Breast epithelium (tissue), 4 donors: ENCODE data around the gene MRTFB. TPM values are rescaled to one million over a fixed set of nuclear protein-coding genes. Genes with fewer than 3 reads are reported as not detected.
A peak's percentile ranks its signal among the peaks of the same experiment; 100 is the strongest.

Experiments
- DNase-seq, 2 donors: peaks; one replicate each; pipeline ENCODE4 v3.0.0-alpha.2; 2019; ENCODE audit warnings: low spot score in 2 of 2
- H3K27ac ChIP-seq, 2 donors: fragments of 200-600 bp; sonication (generic) in 1 of 2; one replicate each; pipeline ENCODE4 v1.5.1; 2016 to 2019; ENCODE audit warnings: mild to moderate bottlenecking in 1 of 2
- H3K27me3 ChIP-seq, 2 donors: fragments of 200-600 bp; sonication (generic) in 1 of 2; one replicate each; pipeline versions ENCODE4 v1.5.1 to v1.6.0; 2017 to 2019; ENCODE audit warnings: control low read depth in 1 of 2, mild to moderate bottlenecking in 1 of 2
- H3K36me3 ChIP-seq: fragments of 200-600 bp; one replicate; pipeline ENCODE4 v1.5.1; 2019
- H3K4me1 ChIP-seq, 2 donors: fragments of 200-600 bp; sonication (generic); one replicate each; pipeline ENCODE4 v1.5.1; 2016 to 2019; ENCODE audit warnings: control low read depth in 1 of 2
- H3K4me3 ChIP-seq, 3 donors: fragments of 200-600 bp; sonication (generic); 1 replicate in 2 of 3; 2 replicates in 1 of 3; pipeline ENCODE4 v1.5.1; 2016 to 2019; ENCODE audit warnings: mild to moderate bottlenecking in 3 of 3, moderate library complexity in 2 of 3
- H3K9me3 ChIP-seq, 2 donors: fragments of 200-600 bp; sonication (generic) in 1 of 2; one replicate each; pipeline ENCODE4 v1.5.1; 2016 to 2019; ENCODE audit warnings: control low read depth in 1 of 2
- POLR2A ChIP-seq: fragments of 450-650 bp; IDR thresholded peaks from one replicate; pipeline ENCODE4 v1.6.1; 2016; ENCODE audit warnings: antibody characterized with exemption, mild to moderate bottlenecking, moderate library complexity
- POLR2AphosphoS5 ChIP-seq, 3 donors: sonication (generic); formaldehyde crosslinking; IDR thresholded peaks; one replicate each; pipeline ENCODE4 v1.6.1; 2017; ENCODE audit warnings: antibody characterized with exemption in 3 of 3
- intact Hi-C: fragments of 100-400 bp; cut with DNase I; formaldehyde crosslinking; loops from one replicate; pipeline ENCODE4 v1.15.1; 2023; ENCODE audit warnings: low total_unique reads
- total RNA-seq, 3 donors: library from RNA; depleted of rRNA; stranded (reverse); fragments of >200 nt; gene quantifications; one replicate each; pipeline ENCODE4 v1.1.0, GENCODE V29; 2016
- TF ChIP-seq, protein P1 (sequence below), 3 donors: fragments of 450-650 bp; IDR thresholded peaks; one replicate each; pipeline ENCODE4 v1.5.1; 2016 to 2017; ENCODE audit warnings: antibody characterized with exemption in 3 of 3, mild to moderate bottlenecking in 3 of 3, moderate library complexity in 3 of 3

Gene MRTFB
- total RNA-seq, 3 donors from 2014 or later: 49.9 to 115 (median 83.6) TPM

DNA sequence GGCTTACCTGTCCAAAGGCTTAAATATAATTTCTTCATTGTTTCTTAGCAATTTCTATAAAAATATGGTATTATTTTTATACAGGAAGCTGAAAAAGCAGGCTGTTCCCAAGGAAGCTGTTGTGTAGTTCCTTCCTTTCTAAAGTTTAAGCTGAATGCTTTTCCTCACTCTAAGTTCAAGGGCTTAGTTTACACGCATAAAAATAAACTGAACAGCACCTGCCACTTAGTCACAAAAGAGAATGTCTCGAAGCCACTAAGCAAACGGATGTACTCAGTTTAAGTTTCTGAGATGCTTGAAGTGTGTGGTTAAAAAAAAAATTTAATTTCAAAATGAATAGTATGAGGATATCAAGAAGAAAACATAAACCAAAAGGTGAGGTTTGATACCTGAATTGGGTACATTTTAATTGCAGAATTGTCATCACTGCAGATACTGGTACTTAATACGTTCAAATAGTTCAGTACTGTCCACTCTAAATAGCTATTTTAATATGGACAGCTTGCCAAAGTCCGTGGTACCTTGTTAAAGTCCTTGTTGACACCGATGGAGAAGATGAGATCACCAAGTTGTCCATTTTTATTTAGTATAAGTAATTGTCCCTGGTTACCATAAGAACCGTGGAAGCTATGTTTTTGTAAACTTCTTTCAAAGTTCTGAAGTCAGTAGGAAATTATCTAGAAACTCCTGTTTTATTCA, 38.1 kb downstream of the MRTFB start:
- H3K4me1 ChIP-seq: peaks cover 0 to 19% of the 10 kb centered on the region in 2 donors
- TF ChIP-seq POLR2A (no peak), POLR2AphosphoS5 (IDR thresholded peaks at IDR 0.05) (no peak)
- TF ChIP-seq, protein P1, sequence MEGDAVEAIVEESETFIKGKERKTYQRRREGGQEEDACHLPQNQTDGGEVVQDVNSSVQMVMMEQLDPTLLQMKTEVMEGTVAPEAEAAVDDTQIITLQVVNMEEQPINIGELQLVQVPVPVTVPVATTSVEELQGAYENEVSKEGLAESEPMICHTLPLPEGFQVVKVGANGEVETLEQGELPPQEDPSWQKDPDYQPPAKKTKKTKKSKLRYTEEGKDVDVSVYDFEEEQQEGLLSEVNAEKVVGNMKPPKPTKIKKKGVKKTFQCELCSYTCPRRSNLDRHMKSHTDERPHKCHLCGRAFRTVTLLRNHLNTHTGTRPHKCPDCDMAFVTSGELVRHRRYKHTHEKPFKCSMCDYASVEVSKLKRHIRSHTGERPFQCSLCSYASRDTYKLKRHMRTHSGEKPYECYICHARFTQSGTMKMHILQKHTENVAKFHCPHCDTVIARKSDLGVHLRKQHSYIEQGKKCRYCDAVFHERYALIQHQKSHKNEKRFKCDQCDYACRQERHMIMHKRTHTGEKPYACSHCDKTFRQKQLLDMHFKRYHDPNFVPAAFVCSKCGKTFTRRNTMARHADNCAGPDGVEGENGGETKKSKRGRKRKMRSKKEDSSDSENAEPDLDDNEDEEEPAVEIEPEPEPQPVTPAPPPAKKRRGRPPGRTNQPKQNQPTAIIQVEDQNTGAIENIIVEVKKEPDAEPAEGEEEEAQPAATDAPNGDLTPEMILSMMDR (IDR thresholded peaks at IDR 0.05): no peak
- H3K27ac ChIP-seq: peak overlapping the region; percentile 28 to 68
- no peaks in the 10 kb centered on the region for H3K36me3 ChIP-seq
- no peaks in the 10 kb centered on the region for H3K9me3 ChIP-seq
- H3K27me3 ChIP-seq: no peaks in the 10 kb centered on the region
- no peak for DNase-seq
- H3K4me3 ChIP-seq: no peak overlapping the region
- intact Hi-C loops: no loop called here

DNA sequence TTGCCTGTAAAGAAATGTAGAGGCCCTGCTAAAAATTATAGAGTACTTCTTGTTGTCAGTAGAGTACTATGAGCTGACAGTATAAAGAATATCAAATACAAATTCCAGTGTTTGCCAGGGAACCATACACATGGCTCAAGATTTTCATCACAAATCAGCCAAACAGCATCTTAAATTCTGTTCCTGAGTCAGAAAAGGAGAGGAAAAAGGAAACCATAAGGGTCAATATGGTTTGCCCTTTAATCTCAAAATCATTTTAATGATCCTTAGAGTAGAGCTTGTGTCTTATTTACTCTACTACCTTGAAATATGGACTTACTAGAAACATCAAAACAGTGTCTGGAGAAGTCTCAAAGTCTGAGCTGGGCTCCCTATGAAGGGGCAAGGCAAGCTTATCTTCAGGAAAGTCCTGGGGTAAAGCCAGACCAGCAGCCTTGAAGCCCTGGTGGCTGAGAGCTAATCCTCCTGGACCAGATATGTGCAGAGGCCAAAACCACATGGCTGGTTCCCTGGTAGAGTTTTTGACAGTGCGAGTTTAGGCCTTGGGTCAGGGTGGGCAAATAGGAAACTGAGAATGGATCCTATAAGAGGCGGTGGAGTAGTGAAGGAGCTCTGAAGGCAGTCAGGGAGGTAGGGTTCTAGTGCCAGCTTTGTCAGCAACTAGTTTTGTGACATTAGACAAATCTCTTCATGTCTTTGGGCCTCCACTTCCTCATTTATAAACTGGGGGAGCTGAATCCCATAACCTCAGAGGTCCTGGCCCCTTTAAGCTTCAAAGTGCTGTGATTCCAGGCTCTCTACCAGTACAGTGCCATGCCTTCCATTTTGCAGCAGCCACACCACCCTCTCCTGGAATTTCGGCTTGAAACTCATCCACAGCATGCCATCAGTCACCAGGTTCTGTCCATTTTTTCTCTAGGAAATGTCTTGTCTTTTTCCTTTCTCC, 38.9 kb downstream of the MRTFB start:
- no peaks in the 10 kb centered on the region for H3K9me3 ChIP-seq
- no peak for DNase-seq
- H3K4me1 ChIP-seq: peaks cover 0 to 13% of the 10 kb centered on the region in 2 donors
- no peaks in the 10 kb centered on the region for H3K27me3 ChIP-seq
- intact Hi-C loops: no loop called here
- TF ChIP-seq POLR2AphosphoS5 (IDR thresholded peaks at IDR 0.05): no peak
- no peak for TF ChIP-seq POLR2A
- TF ChIP-seq, protein P1 (IDR thresholded peaks at IDR 0.05): no peak
- H3K4me3 ChIP-seq: no peak overlapping the region
- peak overlapping the region; percentile 65 to 68 for H3K27ac ChIP-seq
- H3K36me3 ChIP-seq: no peaks in the 10 kb centered on the region

DNA sequence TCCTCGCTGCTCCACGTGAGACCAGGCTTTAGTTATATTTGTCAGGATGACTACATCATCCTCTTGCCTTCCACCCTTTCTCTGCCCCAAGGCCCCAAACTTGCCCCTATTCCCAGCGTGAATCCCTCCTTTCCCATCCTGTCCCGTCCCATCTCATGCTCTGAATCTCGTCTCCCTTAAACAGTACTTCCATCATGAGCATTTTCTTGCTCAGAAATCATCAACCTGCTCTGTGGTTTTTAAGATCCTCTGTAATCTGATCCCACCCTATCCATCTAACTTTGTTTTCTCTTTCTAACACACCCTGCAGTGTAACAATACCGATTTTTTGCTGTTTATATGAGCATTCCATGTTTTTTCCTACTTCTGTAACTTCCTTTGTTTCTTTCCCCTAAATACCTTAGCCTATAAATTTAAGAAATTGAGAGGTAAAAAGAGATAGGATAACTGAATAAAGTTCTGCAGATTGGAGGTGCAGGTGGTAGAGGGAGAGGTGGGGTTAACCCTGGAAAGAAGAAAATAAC, 39.7 kb downstream of the MRTFB start:
- no peak for DNase-seq
- Histone ChIP-seq H3K27me3 (no peaks in the 10 kb centered on the region), H3K36me3 (no peaks in the 10 kb centered on the region), H3K4me3 (no peak overlapping the region), H3K9me3 (no peaks in the 10 kb centered on the region), H3K27ac (peak overlapping the region; percentile 65 to 68), H3K4me1 (peaks cover 0 to 13% of the 10 kb centered on the region in 2 donors)
- intact Hi-C loops: no loop called here
- TF ChIP-seq POLR2AphosphoS5 (IDR thresholded peaks at IDR 0.05) (no peak), POLR2A (no peak)
- TF ChIP-seq, protein P1 (IDR thresholded peaks at IDR 0.05): no peak

DNA sequence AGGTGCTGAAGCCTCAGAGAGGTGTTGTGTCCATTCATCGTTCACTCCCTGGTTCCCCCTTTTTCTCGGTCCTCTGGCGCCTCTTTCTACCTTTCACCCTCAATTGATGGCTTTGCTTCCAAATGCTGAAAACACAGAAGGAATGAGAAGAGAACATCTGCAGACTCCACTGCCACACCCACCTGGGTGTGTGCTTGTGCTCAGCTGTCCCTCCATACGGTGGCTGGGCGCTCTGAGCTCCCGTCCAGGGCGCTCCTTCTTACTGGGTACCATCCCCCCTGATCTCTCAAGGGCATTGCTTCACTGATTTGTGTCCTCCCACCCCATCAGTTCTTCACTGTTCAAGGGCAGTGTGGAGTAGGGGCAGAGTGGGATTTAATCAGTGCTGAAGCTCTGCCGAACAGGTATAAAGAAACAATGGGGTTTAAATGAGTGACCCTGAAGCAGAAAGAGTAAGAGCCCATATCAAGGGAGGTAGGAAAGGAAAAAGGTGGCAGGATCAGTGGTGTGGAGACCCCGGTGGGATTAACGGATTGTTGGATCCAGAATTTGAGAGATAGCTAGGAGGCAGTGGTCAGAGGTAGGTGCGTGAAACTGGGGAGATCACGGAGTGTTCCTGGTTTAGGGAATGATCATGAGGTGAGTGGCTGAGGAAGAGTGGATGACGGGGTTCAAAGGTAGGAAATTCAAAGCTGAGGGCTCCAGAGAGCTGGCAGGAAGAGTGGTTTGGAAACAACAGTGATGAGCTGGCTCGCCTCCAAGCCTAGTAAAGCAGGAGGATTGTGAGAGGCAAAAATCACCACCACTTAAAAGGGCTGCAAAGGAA, 40.8 kb downstream of the MRTFB start:
- Histone ChIP-seq H3K4me3 (no peak overlapping the region), H3K4me1 (peaks cover 0 to 13% of the 10 kb centered on the region in 2 donors), H3K9me3 (no peaks in the 10 kb centered on the region), H3K27ac (peak overlapping the region; percentile 68 to 83), H3K27me3 (no peaks in the 10 kb centered on the region), H3K36me3 (no peaks in the 10 kb centered on the region)
- TF ChIP-seq, protein P1 (IDR thresholded peaks at IDR 0.05): no peak
- TF ChIP-seq POLR2A (no peak), POLR2AphosphoS5 (IDR thresholded peaks at IDR 0.05) (no peak)
- intact Hi-C loops: no loop called here
- peak in 1 of 2 donors; percentile 61 for DNase-seq
